ENCODE data around the gene DHX40. TPM values are rescaled to one million over a fixed set of nuclear protein-coding genes. Genes with fewer than 3 reads are reported as not detected.
"Not testable (repeated sequence)": the region's sequence is repeated elsewhere in the genome, so short reads cannot be mapped to it uniquely, and the experiment has no call there.

Gene DHX40
- total RNA-seq: 28.8 and 40.7 TPM in 2 replicates

GRCh38 chr17:59565171-59565958 is at the start of gene DHX40:
TSS of gene DHX40 (plus strand) at chr17:59565610. CDS start at chr17:59565672, 62 bp downstream.
- peak; percentile 68 for DNase-seq (ENCODE audit: extremely low read depth, low read depth, low spot score)

- DNase-seq (ENCODE audit: extremely low read depth, low read depth, low spot score): no peak
These were observed 49.0 kb upstream of the DHX40 start for GRCh38 chr17:59516451-59516850.

GRCh38 chr17:59519132-59519531 is 46.3 kb upstream of the DHX40 start:
- no peak for DNase-seq (ENCODE audit: extremely low read depth, low read depth, low spot score)

- DNase-seq (ENCODE audit: extremely low read depth, low read depth, low spot score): no peak
These were observed 45.2 kb upstream of the DHX40 start for GRCh38 chr17:59520251-59520650.

- no peak for DNase-seq (ENCODE audit: extremely low read depth, low read depth, low spot score)
These were observed 43.8 kb upstream of the DHX40 start for GRCh38 chr17:59521465-59522126.

- not testable (repeated sequence) for DNase-seq (ENCODE audit: extremely low read depth, low read depth, low spot score)
These were observed 40.5 kb upstream of the DHX40 start for GRCh38 chr17:59524930-59525329.

GRCh38 chr17:59525668-59526067 is 39.7 kb upstream of the DHX40 start:
- DNase-seq (ENCODE audit: extremely low read depth, low read depth, low spot score): no peak

GRCh38 chr17:59526451-59526850 is 39.0 kb upstream of the DHX40 start:
- DNase-seq (ENCODE audit: extremely low read depth, low read depth, low spot score): no peak

GRCh38 chr17:59527325-59527917 is 38.0 kb upstream of the DHX40 start:
- DNase-seq (ENCODE audit: extremely low read depth, low read depth, low spot score): no peak

- DNase-seq (ENCODE audit: extremely low read depth, low read depth, low spot score): no peak
These were observed 37.5 kb upstream of the DHX40 start for GRCh38 chr17:59527931-59528330.

- no peak for DNase-seq (ENCODE audit: extremely low read depth, low read depth, low spot score)
These were observed 34.9 kb upstream of the DHX40 start for GRCh38 chr17:59530531-59530930.

- no peak for DNase-seq (ENCODE audit: extremely low read depth, low read depth, low spot score)
These were observed 31.7 kb upstream of the DHX40 start for GRCh38 chr17:59533694-59534093.

- DNase-seq (ENCODE audit: extremely low read depth, low read depth, low spot score): no peak
These were observed 30.8 kb upstream of the DHX40 start for GRCh38 chr17:59534583-59534982.

- DNase-seq (ENCODE audit: extremely low read depth, low read depth, low spot score): no peak
These were observed 27.1 kb upstream of the DHX40 start for GRCh38 chr17:59538195-59538909.

- DNase-seq (ENCODE audit: extremely low read depth, low read depth, low spot score): no peak
These were observed 22.3 kb upstream of the DHX40 start for GRCh38 chr17:59542960-59543635.

GRCh38 chr17:59545942-59546341 is 19.5 kb upstream of the DHX40 start:
- no peak for DNase-seq (ENCODE audit: extremely low read depth, low read depth, low spot score)

- no peak for DNase-seq (ENCODE audit: extremely low read depth, low read depth, low spot score)
These were observed 18.1 kb upstream of the DHX40 start for GRCh38 chr17:59547131-59547915.

- DNase-seq (ENCODE audit: extremely low read depth, low read depth, low spot score): not testable (repeated sequence)
These were observed 16.4 kb upstream of the DHX40 start for GRCh38 chr17:59548985-59549384.

GRCh38 chr17:59550703-59551102 is 14.7 kb upstream of the DHX40 start:
- DNase-seq (ENCODE audit: extremely low read depth, low read depth, low spot score): no peak

GRCh38 chr17:59558039-59558438 is 7.4 kb upstream of the DHX40 start:
- no peak for DNase-seq (ENCODE audit: extremely low read depth, low read depth, low spot score)

Data from glomerular endothelial cell (primary cell).